CD4-positive, alpha-beta T cell treated with Interleukin-15 for 4 hours (primary cell): ENCODE results near the gene SPO11.

Source experiments
- DNase-seq: peaks from one replicate; pipeline ENCODE4 v3.0.0-alpha.2; 2020; ENCODE audit warnings: low spot score

The SPO11 gene

DNA sequence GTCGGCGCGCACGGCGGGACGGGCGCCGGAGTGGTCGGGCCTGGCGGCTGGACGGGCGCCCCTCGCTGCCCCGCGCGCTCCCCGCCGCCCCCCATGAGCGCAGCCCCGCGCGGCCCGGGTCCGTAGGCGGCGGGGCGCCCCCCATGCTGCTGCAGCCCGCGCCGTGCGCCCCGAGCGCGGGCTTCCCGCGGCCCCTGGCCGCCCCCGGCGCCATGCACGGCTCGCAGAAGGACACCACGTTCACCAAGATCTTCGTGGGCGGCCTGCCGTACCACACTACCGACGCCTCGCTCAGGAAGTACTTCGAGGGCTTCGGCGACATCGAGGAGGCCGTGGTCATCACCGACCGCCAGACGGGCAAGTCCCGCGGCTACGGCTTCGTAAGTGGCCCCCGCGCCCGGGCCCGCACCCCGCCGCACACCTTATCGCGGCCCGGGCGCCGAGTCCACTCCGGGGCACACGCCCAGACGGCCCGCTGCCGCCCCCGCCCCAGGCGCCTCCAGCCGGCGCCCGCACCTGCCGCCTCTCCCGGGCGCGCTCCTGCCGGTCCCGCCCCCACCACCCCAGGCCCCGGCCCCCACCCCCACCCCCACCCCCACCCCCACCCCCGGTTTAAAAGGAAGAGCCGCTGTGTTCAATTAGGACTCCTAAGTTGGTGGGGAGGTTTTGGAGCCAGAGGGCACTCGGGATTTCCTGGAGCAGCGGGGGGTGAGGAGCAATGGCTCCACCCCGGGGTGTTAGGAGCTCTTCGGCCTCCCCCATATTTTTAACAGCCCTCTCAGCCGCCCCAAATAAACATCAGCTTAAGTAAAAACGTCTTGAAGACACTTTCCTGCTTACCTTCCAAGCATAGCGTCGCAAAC, 62.1 kb downstream of the SPO11 start:
- no peak for DNase-seq

DNA sequence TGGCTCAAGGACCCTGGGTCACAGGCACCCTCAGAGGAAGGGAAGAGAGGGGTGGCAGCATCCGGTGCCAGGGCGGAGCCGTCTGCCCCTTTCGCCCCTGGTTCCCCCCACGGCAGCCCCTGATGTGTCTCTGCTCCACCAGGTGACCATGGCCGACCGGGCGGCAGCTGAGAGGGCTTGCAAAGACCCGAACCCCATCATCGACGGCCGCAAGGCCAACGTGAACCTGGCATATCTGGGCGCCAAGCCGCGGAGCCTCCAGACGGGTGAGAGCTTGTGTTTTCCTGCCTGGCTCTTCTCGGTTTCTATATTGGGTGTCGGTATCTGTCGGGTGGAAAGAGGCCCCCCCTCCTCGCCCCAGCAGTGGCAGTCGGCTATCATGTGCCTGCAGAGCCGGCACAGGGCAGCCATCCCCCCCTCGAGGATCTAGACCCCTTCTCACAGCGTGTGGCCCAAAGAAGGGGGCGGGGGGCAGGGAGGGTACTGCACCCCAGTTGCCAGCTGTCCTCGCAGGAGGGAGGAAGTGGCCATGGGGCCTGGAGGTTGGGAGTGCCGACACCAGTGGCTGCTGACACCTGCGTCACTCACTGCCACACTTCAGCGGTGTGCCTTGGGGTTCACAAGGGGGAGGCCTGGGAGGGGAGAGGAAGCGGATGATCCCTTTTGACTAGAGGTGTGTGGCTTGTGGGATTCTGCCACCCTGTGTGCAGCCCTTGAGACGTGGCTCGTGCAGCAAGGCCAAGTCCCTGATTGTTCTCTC, 63.1 kb downstream of the SPO11 start:
- DNase-seq: peak; percentile 74
